ENCODE data around the gene LRP4. TPM values are rescaled to one million over a fixed set of nuclear protein-coding genes. Genes with fewer than 3 reads are reported as not detected.
A peak's percentile ranks its signal among the peaks of the same experiment; 100 is the strongest.

LRP4 gene
- total RNA-seq, 1 donor, result 2.2 TPM

DNA sequence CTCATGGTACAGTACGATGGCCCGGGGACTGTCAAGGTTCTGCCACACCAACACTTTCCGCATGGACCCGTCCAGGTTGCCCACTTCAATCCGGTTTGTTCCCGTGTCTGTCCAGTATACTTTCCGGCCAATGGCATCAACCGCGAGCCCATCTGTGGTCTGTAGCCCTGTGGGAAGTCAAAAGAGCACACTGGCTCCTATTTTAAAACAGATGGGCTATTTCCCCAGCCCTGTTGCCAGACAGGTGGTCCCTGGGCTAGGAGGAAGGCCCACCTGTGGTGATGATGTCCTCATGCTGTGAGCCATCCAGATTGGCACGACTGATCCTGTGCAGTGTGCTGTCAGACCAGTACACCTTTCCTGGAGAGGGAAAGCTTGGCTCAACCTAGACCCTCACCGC, 41.9 kb downstream of the LRP4 start:
- no peaks in the 10 kb centered on the region for H3K79me2 ChIP-seq (ENCODE audit: insufficient read depth, low read length)
- DNase-seq (ENCODE audit: insufficient read length, low spot score, missing footprints), result no peak
- H3K9me3 ChIP-seq (ENCODE audit: low read depth, low read length), result no peaks in the 10 kb centered on the region
- H3K27me3 ChIP-seq (ENCODE audit: insufficient read depth, low read length), result no peaks in the 10 kb centered on the region
- H3K36me3 ChIP-seq (ENCODE audit: insufficient read depth, low read length), result no peaks in the 10 kb centered on the region
- H4K20me1 ChIP-seq (ENCODE audit: insufficient read depth, low read length), result no peaks in the 10 kb centered on the region
- H3K4me3 ChIP-seq (ENCODE audit: insufficient read depth, low read length), result no peak overlapping the region
- H3K4me1 ChIP-seq (ENCODE audit: insufficient read depth, low read length), result no peaks in the 10 kb centered on the region
- H3K27ac ChIP-seq (ENCODE audit: low read depth, low read length), result no peak overlapping the region
- H3K4me2 ChIP-seq (ENCODE audit: insufficient read depth, low read length), result no peak overlapping the region
- TF ChIP-seq, protein P1, sequence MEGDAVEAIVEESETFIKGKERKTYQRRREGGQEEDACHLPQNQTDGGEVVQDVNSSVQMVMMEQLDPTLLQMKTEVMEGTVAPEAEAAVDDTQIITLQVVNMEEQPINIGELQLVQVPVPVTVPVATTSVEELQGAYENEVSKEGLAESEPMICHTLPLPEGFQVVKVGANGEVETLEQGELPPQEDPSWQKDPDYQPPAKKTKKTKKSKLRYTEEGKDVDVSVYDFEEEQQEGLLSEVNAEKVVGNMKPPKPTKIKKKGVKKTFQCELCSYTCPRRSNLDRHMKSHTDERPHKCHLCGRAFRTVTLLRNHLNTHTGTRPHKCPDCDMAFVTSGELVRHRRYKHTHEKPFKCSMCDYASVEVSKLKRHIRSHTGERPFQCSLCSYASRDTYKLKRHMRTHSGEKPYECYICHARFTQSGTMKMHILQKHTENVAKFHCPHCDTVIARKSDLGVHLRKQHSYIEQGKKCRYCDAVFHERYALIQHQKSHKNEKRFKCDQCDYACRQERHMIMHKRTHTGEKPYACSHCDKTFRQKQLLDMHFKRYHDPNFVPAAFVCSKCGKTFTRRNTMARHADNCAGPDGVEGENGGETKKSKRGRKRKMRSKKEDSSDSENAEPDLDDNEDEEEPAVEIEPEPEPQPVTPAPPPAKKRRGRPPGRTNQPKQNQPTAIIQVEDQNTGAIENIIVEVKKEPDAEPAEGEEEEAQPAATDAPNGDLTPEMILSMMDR (IDR thresholded peaks at IDR 0.05; ENCODE audit: extremely low read depth, low read depth, low read length), result no peak
- H2AFZ ChIP-seq (ENCODE audit: low read length), result no peak overlapping the region

DNA sequence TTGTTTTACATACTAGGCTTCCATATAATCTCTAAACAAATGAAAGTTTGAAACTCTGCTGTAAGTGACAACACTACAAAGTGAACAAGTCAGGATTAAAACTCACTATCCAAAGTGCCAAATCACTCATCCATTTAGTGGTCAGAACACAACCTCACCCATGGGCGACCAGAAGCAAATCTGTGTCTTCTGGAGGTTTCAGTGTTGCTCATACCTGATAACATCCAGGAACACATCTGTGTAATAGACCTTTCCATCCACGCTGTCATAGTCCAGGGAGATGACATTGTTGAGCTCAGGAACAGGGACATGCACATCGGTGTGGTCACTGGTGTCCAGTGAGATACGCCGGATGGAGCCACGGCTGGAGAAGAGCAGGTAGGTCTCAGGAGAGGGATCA, 43.8 kb downstream of the LRP4 start:
- Histone ChIP-seq H3K9me3 (ENCODE audit: low read depth, low read length) (no peaks in the 10 kb centered on the region), H3K79me2 (ENCODE audit: insufficient read depth, low read length) (no peaks in the 10 kb centered on the region), H3K27ac (ENCODE audit: low read depth, low read length) (no peak overlapping the region), H3K4me3 (ENCODE audit: insufficient read depth, low read length) (no peak overlapping the region), H3K36me3 (ENCODE audit: insufficient read depth, low read length) (no peaks in the 10 kb centered on the region), H3K27me3 (ENCODE audit: insufficient read depth, low read length) (no peaks in the 10 kb centered on the region), H2AFZ (ENCODE audit: low read length) (no peak overlapping the region), H4K20me1 (ENCODE audit: insufficient read depth, low read length) (no peaks in the 10 kb centered on the region), H3K4me2 (ENCODE audit: insufficient read depth, low read length) (no peak overlapping the region), H3K4me1 (ENCODE audit: insufficient read depth, low read length) (no peaks in the 10 kb centered on the region)
- DNase-seq (ENCODE audit: insufficient read length, low spot score, missing footprints), result no peak
- TF ChIP-seq, protein P1 (IDR thresholded peaks at IDR 0.05; ENCODE audit: extremely low read depth, low read depth, low read length), result no peak

DNA sequence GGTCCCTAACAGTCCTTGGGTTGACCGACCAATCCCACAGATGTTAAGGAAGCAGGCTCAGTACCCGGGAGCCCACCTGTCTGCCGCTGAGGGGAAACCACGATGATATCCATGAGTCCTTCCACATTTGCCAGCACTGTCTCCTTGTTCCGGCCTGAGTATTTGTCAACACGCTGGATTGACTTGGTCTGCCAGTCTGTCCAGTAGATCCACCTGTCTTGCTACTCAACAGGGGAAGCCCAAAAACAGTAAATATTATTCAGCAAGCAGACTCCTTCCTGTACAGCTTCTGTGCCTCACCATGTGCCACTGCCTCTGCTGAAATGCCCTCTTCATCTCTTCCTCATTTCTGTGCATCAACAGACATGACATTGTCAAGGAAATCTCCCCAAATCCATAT, 49.4 kb downstream of the LRP4 start:
- H4K20me1 ChIP-seq (ENCODE audit: insufficient read depth, low read length), result no peaks in the 10 kb centered on the region
- H3K36me3 ChIP-seq (ENCODE audit: insufficient read depth, low read length), result no peaks in the 10 kb centered on the region
- no peak for DNase-seq (ENCODE audit: insufficient read length, low spot score, missing footprints)
- no peak overlapping the region for H3K4me3 ChIP-seq (ENCODE audit: insufficient read depth, low read length)
- no peak overlapping the region for H3K27ac ChIP-seq (ENCODE audit: low read depth, low read length)
- H3K9me3 ChIP-seq (ENCODE audit: low read depth, low read length), result no peaks in the 10 kb centered on the region
- no peak overlapping the region for H3K4me2 ChIP-seq (ENCODE audit: insufficient read depth, low read length)
- TF ChIP-seq, protein P1 (IDR thresholded peaks at IDR 0.05; ENCODE audit: extremely low read depth, low read depth, low read length), result no peak
- H3K79me2 ChIP-seq (ENCODE audit: insufficient read depth, low read length), result no peaks in the 10 kb centered on the region
- H3K4me1 ChIP-seq (ENCODE audit: insufficient read depth, low read length), result peaks cover 7% of the 10 kb centered on the region
- no peaks in the 10 kb centered on the region for H3K27me3 ChIP-seq (ENCODE audit: insufficient read depth, low read length)
- no peak overlapping the region for H2AFZ ChIP-seq (ENCODE audit: low read length)

DNA sequence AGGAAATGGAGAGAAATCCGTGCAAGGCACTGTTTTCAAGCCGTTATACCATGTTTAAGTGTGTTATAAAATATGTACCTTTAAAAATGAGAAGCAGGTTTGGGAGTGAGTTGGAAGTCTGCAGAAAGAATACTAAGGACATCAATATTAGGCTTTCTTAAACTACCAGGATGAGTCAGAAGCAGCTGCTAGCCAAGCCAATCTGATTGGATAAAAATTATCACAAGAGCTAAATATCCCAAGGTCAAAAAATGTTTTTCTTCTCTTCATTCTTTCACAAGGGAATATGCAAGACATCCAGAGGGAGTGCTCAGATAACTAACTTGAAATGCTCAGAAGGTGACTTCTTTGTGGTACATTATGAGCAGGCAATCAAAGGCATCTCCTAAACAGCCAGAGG, 53.0 kb downstream of the LRP4 start:
- Histone ChIP-seq H3K27ac (ENCODE audit: low read depth, low read length) (no peak overlapping the region), H3K4me2 (ENCODE audit: insufficient read depth, low read length) (peak overlapping the region; percentile 24), H4K20me1 (ENCODE audit: insufficient read depth, low read length) (no peaks in the 10 kb centered on the region), H3K36me3 (ENCODE audit: insufficient read depth, low read length) (no peaks in the 10 kb centered on the region), H3K9me3 (ENCODE audit: low read depth, low read length) (no peaks in the 10 kb centered on the region), H3K4me3 (ENCODE audit: insufficient read depth, low read length) (no peak overlapping the region), H2AFZ (ENCODE audit: low read length) (no peak overlapping the region), H3K27me3 (ENCODE audit: insufficient read depth, low read length) (no peaks in the 10 kb centered on the region), H3K79me2 (ENCODE audit: insufficient read depth, low read length) (no peaks in the 10 kb centered on the region), H3K4me1 (ENCODE audit: insufficient read depth, low read length) (peaks cover 7% of the 10 kb centered on the region)
- peak; percentile 88 for DNase-seq (ENCODE audit: insufficient read length, low spot score, missing footprints)
- TF ChIP-seq, protein P1 (IDR thresholded peaks at IDR 0.05; ENCODE audit: extremely low read depth, low read depth, low read length), result no peak
